HG03025 (cell line): Measurements from ENCODE around the gene LAMB1.

Experiments used
- ATAC-seq: cut with Tn5 transposase; IDR thresholded peaks from one replicate; pipeline ENCODE4 v1.9.1; 2021; ENCODE audit warnings: mild to moderate bottlenecking, moderate library complexity; ENCODE audit not compliant: unreplicated experiment, low FRiP score

Gene LAMB1

DNA sequence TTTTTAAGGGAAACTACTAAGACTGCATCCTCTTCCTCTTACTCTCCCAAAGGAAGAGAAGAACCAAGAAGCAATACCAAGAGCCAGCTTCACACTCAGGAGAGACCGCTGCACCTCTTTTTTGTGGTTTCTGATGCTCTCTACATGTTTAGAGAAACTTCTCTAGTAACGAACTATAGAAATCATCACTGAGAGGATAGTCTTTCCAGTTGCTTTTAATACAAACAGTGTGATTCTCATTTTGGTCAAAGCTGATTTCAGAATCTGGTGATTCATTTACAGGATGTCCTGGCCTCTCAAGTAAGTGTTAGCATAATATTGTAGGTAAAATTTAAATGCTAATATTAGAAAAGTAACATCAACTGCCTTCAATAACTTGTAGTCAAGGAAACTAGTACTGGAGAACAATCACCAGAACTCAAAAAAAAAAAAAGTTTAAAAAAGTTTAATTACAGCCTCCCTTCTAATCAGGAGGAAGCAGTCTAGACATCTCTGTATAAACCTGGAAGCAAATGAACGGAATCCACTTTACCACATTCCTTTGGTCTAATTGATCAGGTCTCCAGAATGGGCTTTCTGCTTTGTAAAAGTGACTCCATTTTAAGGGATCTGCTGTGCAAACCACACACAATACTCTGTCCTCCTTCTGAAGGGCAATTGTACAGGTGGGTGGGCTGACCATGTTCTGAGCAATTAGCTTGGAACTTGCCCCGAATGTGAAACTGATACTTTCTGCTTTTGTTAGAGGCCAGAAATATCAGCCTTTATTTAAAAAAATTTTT, 3.0 kb downstream of the LAMB1 start:
- ATAC-seq: no peak

DNA sequence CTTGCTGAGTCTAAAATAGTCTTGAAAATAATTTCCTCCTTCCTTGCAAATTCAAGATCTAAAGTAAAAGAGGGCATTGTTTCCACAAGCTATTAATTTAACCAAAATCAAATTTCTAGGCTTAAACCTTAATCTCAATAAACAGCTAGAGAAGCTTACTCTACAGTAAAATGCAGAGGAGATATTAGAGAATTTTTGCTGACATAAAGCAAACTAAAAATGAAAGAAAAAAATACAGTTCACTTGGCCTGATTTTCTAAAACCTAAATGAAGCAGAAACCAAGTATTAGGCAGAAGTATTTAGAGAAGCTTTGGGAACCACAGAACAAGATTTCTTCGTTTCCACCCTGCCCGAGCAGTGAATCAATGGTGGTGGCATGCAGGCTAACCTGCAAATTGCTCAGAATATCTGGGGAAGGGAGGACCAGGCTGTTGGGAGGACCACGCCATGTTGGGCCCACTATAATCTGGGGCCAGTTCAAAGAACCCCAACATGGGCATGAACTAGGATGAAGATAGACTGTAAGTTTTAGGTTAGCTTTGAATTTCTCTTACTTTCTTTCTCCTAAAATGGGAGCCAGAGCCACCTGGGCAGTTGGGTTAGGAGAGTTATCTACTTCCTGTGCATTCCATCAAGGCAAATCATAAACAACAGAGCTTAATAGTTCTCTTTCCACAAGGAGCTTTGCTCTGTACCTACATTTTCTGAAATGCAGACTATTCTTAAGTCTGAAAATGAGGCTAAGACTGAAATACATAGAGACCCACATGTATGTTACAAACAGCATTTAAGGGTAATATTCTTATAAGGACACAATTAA, 4.1 kb downstream of the LAMB1 start:
- no peak for ATAC-seq

GRCh38 chr7:107998150-107998549, 4.8 kb downstream of the LAMB1 start:
- no peak for ATAC-seq

DNA sequence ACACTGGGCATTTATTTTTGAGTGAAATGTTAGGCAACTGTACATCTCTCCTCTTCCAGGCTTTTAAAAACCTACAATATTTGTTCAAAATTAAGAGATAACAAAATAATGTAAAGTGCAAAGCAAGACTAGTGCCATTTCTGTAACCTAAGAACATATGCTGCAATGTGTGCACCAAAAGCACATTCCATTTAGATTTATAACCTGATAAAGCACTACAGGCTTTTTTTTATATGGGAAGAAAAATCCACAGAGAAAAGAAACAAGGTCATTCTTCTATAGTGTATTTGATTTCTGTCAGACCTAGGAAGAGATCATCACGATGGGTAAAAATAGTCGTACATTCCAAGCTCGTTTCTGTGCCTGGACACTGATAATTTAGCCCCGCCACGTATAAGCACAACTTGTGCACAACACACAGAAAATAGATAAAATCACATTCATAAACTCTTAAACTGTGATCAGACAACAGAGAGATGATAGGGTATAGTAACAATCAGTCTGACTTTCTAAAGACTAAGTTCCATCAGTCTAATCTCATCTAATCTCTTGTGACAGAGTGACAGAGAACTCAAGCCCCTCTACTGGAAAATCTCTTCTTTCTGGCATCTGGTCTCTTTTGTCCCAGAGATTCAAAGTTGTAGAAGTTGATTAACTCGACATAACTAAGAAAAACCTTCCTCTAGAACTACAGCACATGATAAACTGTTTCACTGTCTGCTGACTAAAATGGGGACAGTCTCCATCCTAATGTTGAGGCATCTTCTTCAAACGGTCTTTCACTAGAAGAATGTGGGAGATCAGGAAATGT, 6.7 kb downstream of the LAMB1 start:
- no peak for ATAC-seq

DNA sequence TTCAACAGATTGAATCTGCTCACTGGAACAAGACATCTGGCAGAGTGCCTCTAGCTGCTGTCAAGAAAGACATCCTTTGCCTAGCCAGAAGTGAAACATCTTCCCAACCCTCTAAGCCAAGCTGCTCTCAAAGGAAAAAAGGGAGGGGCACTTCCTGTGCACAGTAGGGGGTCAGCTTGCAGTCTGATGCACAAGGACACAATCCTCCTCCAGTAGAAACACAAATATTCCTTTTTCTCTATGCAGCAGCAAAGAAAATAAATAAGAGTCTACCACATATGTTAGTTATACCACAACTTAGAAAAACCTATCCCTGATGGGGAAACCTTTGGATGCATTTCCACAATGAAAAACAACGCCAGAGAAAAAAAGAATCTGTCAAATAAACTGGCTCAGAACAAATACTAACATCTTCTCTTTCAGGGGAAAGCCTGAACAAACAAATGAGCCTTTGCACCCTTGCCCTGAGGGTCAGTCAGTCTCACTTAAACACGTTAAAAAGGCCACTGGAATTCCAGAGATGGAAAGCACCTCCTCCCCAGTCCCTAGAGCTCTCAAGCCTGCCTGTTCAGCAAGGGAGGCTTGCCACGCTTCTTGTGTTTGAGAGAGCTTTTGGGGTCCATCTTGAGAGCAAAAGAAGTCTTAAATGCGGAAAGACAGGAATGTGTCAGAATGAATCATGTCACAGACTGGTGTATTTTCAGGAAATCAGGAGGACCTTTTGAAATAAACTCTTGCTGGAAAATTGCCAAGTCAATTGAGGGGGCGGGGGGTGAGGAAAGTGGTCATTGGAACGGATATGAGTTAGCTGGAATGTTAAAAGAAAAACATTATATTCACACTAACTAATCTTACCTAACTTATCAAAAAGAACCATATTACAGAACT, 7.5 kb downstream of the LAMB1 start:
- no peak for ATAC-seq

GRCh38 chr7:107994421-107995030, 8.4 kb downstream of the LAMB1 start:
- ATAC-seq: no peak

- ATAC-seq: no peak
Measured at GRCh38 chr7:107993891-107994291, 9.1 kb downstream of the LAMB1 start.

DNA sequence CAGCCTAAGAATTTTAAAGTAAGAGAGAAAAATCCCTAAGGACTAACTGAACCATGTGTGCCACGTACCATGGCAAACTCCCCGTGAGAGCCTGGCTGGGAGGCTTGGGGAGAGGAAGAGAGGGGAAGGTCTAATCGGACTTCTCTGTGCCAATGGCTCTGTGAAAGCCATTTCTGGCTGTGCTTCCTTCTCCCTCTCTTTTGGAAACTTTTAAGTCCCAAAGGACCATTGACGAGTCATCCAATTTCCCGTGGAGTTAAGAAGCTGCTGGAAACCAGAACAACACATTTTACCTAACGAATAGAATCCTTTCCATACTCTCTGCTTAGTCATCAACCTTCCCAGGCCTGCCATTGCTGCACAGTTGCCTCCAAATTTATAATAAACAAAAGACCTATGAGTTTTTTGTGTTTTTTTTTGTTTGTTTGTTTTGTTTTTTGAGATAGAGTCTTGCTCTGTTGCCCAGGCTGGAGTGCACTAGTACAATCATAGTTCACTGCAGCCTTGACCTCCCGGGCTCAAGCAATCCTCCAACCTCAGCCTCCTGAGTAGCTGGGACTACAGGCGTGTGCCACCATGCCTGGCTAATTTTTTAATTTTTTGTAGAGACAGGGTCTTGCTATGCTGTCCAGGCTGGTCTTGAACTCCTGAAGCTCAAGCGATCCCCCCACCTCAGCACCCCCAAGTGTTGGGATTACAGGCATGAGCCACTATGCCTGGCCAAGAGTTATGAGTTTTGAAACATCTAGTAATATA, 13.2 kb downstream of the LAMB1 start:
- ATAC-seq: no peak

DNA sequence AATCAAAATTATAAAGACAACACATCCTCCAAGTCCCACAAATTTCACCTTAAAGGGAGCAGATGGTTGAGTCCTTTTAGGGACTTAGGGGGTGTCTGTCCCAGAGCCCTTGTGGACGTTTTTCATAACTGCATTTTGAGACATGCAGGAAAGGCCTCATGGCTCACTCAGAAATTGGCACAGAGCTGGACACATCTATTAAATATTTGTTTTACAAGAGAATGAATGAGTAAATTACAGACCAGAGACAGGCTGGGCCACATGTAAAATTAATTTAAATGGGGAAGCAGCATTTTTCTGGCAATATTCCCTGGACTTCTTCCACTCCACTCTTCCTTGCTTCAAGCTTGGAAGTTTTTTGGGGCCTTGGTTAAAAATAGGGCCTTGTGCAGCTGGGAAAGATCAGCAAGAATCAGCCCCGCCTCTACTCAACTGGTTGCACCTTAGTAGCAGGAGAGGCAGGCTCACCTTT, 20.0 kb downstream of the LAMB1 start:
- ATAC-seq: no peak

DNA sequence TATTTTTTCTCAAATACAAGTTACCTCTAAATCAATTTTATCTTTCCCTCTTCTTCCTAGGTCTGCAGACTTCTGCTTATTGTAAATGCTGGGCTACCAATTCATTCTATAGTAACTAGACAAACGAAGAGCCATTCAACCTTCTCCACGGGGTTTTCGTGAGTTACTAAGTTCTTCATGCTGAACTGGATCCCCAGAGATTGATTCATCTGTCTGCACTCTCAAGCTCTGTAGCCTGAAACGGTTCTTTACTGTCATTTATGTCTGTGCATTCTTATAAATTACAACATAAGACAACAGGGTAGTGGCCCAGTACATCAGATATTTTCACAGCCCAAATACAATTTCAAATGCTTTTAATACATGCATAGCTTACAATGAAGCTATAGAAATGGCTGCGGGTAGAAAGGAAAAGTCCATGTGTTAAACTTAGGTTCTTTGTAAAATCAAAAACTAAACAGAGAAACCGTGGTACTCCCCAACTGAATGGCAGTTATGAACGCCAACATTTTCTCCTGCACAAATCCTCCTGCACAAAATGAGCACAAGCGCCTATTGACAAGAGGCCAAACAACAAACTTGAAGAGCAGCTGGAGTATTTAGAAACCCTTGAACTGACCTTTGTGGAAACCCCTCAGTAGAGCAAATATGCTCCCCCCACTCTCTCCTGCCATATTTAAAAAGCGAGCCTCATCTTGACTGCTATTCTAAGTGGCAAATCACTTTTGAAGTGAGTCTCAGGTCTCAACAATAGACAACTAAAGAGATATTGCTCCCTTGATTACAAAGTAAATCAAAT, 20.7 kb downstream of the LAMB1 start:
- no peak for ATAC-seq

DNA sequence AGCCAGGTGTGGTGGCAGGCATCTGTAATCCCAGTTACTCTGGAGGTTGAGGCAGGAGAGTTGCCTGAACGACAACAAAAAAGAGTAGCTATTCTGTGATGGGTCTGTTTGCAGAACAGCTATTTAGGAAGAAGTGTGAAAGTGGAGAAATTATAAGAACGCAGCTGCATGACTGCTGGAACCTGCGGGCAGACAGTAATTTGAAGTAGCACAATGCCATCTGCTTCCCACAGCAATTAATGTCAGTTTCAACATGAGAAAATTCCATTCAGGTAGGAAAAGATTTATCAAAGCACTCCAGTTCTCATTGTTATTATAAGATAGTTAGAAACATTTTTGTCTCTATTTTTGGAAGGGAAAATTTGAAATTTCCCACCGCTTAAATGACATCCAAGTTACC, 21.5 kb downstream of the LAMB1 start:
- ATAC-seq: no peak

DNA sequence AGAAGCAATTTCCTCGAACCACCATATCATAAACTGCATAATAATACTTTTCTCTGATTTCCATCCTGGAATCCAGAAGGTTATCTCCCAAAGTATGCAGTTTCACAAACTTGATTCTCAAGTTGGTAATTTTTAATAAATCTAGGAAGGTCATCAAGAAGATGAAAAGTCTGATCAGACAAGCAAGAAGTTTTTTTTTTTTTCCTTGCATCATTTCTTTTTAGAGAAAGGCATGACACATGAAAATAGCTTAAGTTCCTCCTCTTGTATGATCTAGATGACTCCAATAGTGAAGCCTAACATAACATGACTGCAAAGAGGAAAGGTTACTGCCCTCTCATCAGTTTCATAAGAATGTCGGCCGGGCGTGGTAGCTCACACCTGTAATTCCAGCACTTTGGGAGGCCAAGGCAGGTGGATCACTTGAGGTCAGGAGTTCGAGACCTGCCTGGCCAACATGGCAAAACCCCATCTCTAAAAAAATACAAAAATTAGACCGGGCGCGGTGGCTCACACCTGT, 22.2 kb downstream of the LAMB1 start:
- no peak for ATAC-seq

DNA sequence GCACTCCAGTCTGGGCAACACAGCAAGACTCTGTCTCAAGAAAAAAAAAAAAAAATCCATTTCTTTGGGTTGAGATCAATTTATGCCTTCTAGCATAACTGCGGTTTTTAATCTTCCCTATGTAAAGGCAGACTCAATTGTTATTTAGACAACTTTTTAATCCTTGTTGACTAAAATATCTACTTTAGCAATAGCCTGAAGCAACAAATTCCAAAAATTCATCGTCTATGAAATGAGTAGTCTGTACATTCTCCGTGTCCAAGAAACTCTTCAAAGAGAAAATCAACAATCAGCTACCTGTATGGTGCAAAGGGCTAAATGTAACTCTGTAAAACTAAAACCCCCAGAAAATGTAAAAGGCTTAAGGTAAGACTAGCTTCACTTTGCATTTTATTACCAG, 22.8 kb downstream of the LAMB1 start:
- ATAC-seq: no peak

DNA sequence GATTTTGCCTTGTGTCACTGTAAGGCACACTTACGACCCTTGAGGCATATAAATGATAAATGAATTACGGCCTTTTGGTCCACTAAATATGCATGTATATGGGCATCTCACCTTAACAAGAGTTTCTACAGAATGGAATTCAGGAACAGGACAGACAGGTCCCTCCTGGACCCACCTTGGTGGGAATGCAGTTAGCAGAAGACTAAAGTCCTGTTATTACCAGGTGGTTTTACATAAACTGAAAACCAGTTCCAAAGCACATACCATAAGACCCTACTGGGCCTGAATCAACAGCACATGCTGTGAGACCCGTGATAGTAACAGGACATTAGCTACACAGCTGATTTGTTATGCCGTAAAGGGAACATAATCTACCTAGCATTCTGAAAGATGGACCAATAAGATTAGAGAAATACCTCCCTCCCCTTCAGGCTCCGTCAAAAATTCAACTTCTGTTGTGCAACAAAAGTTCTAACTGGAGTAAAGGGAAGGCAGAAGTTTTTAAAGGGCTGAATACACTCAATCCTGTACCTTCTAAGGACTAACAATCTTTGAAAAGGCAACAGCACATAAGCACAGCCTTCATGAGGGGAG, 24.0 kb downstream of the LAMB1 start:
- ATAC-seq: no peak

DNA sequence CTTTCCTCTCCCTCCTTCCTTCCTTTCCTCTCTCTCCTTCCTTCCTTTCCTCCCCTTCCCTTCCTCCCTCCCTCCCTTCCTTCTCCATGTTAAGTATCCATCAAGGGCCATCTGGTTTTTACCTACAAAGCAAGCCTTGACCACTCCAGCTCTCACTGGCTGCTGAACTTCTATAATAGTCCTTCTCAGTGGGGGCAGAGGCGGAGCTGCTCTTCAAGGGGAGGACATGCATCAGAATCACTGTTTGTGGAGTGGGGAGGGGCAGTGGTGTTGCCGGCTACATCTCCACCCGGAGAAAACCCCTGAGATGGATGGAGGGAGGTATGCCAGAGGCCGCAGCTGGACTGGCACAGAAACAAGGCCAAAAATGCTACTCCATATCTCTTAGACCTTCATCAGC, 25.9 kb downstream of the LAMB1 start:
- no peak for ATAC-seq

- no peak for ATAC-seq
Measured at GRCh38 chr7:107976620-107977019, 26.3 kb downstream of the LAMB1 start.

- no peak for ATAC-seq
Measured at GRCh38 chr7:107975394-107976013, 27.5 kb downstream of the LAMB1 start.
